ENCODE data around the gene LRRC43. TPM values are rescaled to one million over a fixed set of nuclear protein-coding genes. Genes with fewer than 3 reads are reported as not detected.

LRRC43 gene
- total RNA-seq, 1 experiment from 2014 or later = 0.46 TPM

GRCh38 chr12:122187466-122187865, 4.5 kb downstream of the LRRC43 start:
- no peak overlapping the region for H4K91ac ChIP-seq (ENCODE audit: insufficient read length, low read depth, low read length)
- no peak overlapping the region for H3K4me2 ChIP-seq (ENCODE audit: insufficient read depth, insufficient read length, low read length)
- H3K4me3 Mint-ChIP-seq = no peak overlapping the region
- no peaks in the 10 kb centered on the region; a peak in 1 of 7 replicates for H3K36me3 Mint-ChIP-seq (ENCODE audit: insufficient read depth in 1 of 3, low read depth in 3 of 3)
- H3K9me3 ChIP-seq (ENCODE audit: control insufficient read depth, low read depth, low read length) = no peaks in the 10 kb centered on the region
- peaks cover 3 to 8% of the 10 kb centered on the region in 2 experiments; a peak in 2 of 4 replicates for H3K4me1 Mint-ChIP-seq
- no peak overlapping the region for H4K8ac ChIP-seq (replicated peaks; ENCODE audit: insufficient read length, low read depth, low read length)
- H3K79me2 ChIP-seq (ENCODE audit: insufficient read depth, low read length) = no peaks in the 10 kb centered on the region
- H2BK20ac ChIP-seq (ENCODE audit: low read depth, low read length, poor library complexity, severe bottlenecking) = no peak overlapping the region
- H3K27ac Mint-ChIP-seq = no peak overlapping the region; a peak in 3 of 7 replicates
- H4K20me1 ChIP-seq (ENCODE audit: control insufficient read depth, insufficient read depth, insufficient read length) = peaks cover 3% of the 10 kb centered on the region
- H2AK5ac ChIP-seq (ENCODE audit: insufficient read length, low read length) = no peak overlapping the region
- TF ChIP-seq CTCF (conservative IDR thresholded peaks at IDR 0.05) = no peak
- DNase-seq = peak; percentile 56
- H3K27me3 ChIP-seq (ENCODE audit: insufficient read depth, low read length) = no peaks in the 10 kb centered on the region
- H3K23ac ChIP-seq (ENCODE audit: insufficient read length, low read depth, low read length) = no peak overlapping the region
- peak overlapping the region; percentile 6 for H2AFZ ChIP-seq (ENCODE audit: low read length)
- peak overlapping the region; percentile 48; the same call in 1 of the 2 replicates for H3K14ac ChIP-seq (ENCODE audit: insufficient read depth, low read length)
- no peaks in the 10 kb centered on the region for H3K9me3 Mint-ChIP-seq
- no peak overlapping the region for H3K4ac ChIP-seq (ENCODE audit: low read depth, low read length)
- no peak overlapping the region for H2BK15ac ChIP-seq (ENCODE audit: low read depth, low read length)
- no peak overlapping the region for H2BK12ac ChIP-seq (ENCODE audit: insufficient read length, low read depth, low read length)
- no peak overlapping the region for H2BK5ac ChIP-seq (ENCODE audit: insufficient read length, low read length)
- no peak overlapping the region for H3K27ac ChIP-seq (ENCODE audit: insufficient read length, low read depth, low read length)
- no peak overlapping the region for H3K18ac ChIP-seq (ENCODE audit: insufficient read length, low read depth, low read length)
- H3T11ph ChIP-seq (ENCODE audit: low read length) = no peak overlapping the region
- H3K79me1 ChIP-seq (ENCODE audit: insufficient read depth, low read depth, low read length, poor library complexity, severe bottlenecking) = no peaks in the 10 kb centered on the region
- no CpG with 5 or more reads among the region's 12 CpGs for WGBS (ENCODE audit: extremely low coverage, insufficient read length, low lambda C conversion rate)
- H3K23me2 ChIP-seq (ENCODE audit: insufficient read length, low read depth, low read length, poor library complexity, severe bottlenecking) = no peaks in the 10 kb centered on the region
- H2BK120ac ChIP-seq (ENCODE audit: low read depth, low read length, poor library complexity, severe bottlenecking) = no peak overlapping the region
- peaks cover 22% of the 10 kb centered on the region for H3K27me3 Mint-ChIP-seq (ENCODE audit: low read depth)
- no peaks in the 10 kb centered on the region for H3K4me1 ChIP-seq (ENCODE audit: insufficient read depth, low read length)
- H4K5ac ChIP-seq (ENCODE audit: insufficient read length, low read depth, low read length) = no peak overlapping the region
- no peak overlapping the region for H3K9ac ChIP-seq (ENCODE audit: extremely low read depth, insufficient read length, low read length)
- H3K56ac ChIP-seq (ENCODE audit: insufficient read length, low read depth, low read length) = no peak overlapping the region
